Measurements from ENCODE around the gene LPCAT1. TPM values are rescaled to one million over a fixed set of nuclear protein-coding genes. Genes with fewer than 3 reads are reported as not detected.

LPCAT1 gene
- total RNA-seq, 2 donors from 2014 or later: 78.5 to 124 TPM

GRCh38 chr5:1416856-1417469 lies 106.8 kb downstream of the LPCAT1 start:
- H3K4me3 Mint-ChIP-seq: no peak overlapping the region
- H3K27ac ChIP-seq (ENCODE audit: low read depth, low read length): no peak overlapping the region
- H3K9me3 Mint-ChIP-seq: no peaks in the 10 kb centered on the region
- H3K4me3 ChIP-seq (ENCODE audit: low read length): no peak overlapping the region
- no peak for DNase-seq
- no peak overlapping the region for H3K27ac Mint-ChIP-seq
- H3K27me3 ChIP-seq (ENCODE audit: control insufficient read depth, insufficient read depth, low read length, poor library complexity, severe bottlenecking): no peaks in the 10 kb centered on the region
- no peaks in the 10 kb centered on the region for H3K9me3 ChIP-seq (ENCODE audit: control insufficient read depth, low read length)
- TF ChIP-seq, protein P1, sequence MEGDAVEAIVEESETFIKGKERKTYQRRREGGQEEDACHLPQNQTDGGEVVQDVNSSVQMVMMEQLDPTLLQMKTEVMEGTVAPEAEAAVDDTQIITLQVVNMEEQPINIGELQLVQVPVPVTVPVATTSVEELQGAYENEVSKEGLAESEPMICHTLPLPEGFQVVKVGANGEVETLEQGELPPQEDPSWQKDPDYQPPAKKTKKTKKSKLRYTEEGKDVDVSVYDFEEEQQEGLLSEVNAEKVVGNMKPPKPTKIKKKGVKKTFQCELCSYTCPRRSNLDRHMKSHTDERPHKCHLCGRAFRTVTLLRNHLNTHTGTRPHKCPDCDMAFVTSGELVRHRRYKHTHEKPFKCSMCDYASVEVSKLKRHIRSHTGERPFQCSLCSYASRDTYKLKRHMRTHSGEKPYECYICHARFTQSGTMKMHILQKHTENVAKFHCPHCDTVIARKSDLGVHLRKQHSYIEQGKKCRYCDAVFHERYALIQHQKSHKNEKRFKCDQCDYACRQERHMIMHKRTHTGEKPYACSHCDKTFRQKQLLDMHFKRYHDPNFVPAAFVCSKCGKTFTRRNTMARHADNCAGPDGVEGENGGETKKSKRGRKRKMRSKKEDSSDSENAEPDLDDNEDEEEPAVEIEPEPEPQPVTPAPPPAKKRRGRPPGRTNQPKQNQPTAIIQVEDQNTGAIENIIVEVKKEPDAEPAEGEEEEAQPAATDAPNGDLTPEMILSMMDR (conservative IDR thresholded peaks at IDR 0.05): no peak
- H3K4me1 ChIP-seq (ENCODE audit: control insufficient read depth, insufficient read depth, low read length): no peaks in the 10 kb centered on the region
- H3K36me3 Mint-ChIP-seq (ENCODE audit: low read depth): no peaks in the 10 kb centered on the region
- peaks cover 3% of the 10 kb centered on the region for H3K27me3 Mint-ChIP-seq (ENCODE audit: insufficient read depth)
- 87 to 90% methylated on average over 7 to 12 of the region's 12 CpGs for WGBS, 2 experiments (ENCODE audit: insufficient coverage in 1 of 2, insufficient read length in 1 of 2)
- no peaks in the 10 kb centered on the region for H3K4me1 Mint-ChIP-seq
- no peak overlapping the region for H3K9ac ChIP-seq (ENCODE audit: extremely low read depth, low read length, poor library complexity, severe bottlenecking)
- H3K36me3 ChIP-seq (ENCODE audit: control insufficient read depth, insufficient read depth, low read length): no peaks in the 10 kb centered on the region

DNA sequence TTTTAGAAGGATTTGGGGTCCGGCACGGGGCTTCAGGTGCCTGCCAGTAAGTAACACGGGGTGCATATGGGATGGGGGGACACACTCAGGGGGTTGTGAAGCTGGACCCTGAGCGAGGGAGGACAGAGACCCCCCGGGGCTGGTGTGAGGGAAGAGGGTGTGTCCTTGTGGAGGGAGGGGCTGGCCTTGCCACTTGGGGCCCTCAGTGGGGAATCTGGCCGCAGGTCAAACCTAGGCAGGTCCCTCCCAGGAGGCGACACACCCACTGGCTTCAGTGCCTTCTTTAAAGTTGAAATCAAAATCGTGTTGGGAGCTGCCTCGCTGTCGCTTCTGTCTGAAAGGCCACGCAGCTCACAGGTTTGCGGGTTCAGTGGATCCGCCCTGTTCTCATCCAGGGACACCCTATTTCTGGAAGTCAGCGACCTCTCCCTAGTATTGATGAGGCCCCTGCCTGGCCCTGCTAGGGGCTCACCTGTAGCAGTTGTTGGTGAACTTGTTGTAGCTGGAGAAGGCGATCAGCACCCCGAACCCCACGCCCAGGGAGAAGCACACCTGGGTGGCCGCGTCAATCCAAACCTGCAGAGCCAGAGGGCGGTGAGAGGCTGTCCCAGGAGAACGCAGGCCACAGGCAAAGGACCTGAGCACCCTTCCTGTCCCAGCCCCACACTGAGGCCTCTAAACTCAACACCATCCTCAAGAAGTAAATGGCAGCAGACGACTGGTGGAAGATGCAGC lies 108.0 kb downstream of the LPCAT1 start:
- Mint-ChIP-seq H3K27me3 (ENCODE audit: insufficient read depth) (peaks cover 1% of the 10 kb centered on the region), H3K36me3 (ENCODE audit: low read depth) (no peaks in the 10 kb centered on the region), H3K9me3 (no peaks in the 10 kb centered on the region), H3K4me1 (no peaks in the 10 kb centered on the region), H3K4me3 (no peak overlapping the region), H3K27ac (no peak overlapping the region)
- no peaks in the 10 kb centered on the region for H3K9me3 ChIP-seq (ENCODE audit: control insufficient read depth, low read length)
- WGBS, 2 experiments (ENCODE audit: insufficient coverage in 1 of 2, insufficient read length in 1 of 2): 86 to 90% methylated on average over 13 to 22 of the region's 22 CpGs
- TF ChIP-seq, protein P1 (conservative IDR thresholded peaks at IDR 0.05): no peak
- DNase-seq: no peak
- H3K9ac ChIP-seq (ENCODE audit: extremely low read depth, low read length, poor library complexity, severe bottlenecking): no peak overlapping the region
- no peaks in the 10 kb centered on the region for H3K27me3 ChIP-seq (ENCODE audit: control insufficient read depth, insufficient read depth, low read length, poor library complexity, severe bottlenecking)
- no peak overlapping the region for H3K4me3 ChIP-seq (ENCODE audit: low read length)
- H3K36me3 ChIP-seq (ENCODE audit: control insufficient read depth, insufficient read depth, low read length): no peaks in the 10 kb centered on the region
- H3K4me1 ChIP-seq (ENCODE audit: control insufficient read depth, insufficient read depth, low read length): no peaks in the 10 kb centered on the region
- H3K27ac ChIP-seq (ENCODE audit: low read depth, low read length): no peak overlapping the region

GRCh38 chr5:1415059-1415425 lies 108.7 kb downstream of the LPCAT1 start:
- no peaks in the 10 kb centered on the region for H3K9me3 Mint-ChIP-seq
- no peaks in the 10 kb centered on the region for H3K9me3 ChIP-seq (ENCODE audit: control insufficient read depth, low read length)
- 84 to 90% methylated on average over 7 to 13 of the region's 13 CpGs for WGBS, 2 experiments (ENCODE audit: insufficient coverage in 1 of 2, insufficient read length in 1 of 2)

More at GRCh38 chr5:1415059-1415425, 108.7 kb downstream of the LPCAT1 start:
- Mint-ChIP-seq H3K4me3 (no peak overlapping the region), H3K27ac (no peak overlapping the region), H3K36me3 (ENCODE audit: low read depth) (no peaks in the 10 kb centered on the region), H3K27me3 (ENCODE audit: insufficient read depth) (no peaks in the 10 kb centered on the region), H3K4me1 (no peaks in the 10 kb centered on the region)
- H3K4me3 ChIP-seq (ENCODE audit: low read length): no peak overlapping the region
- DNase-seq: no peak
- H3K4me1 ChIP-seq (ENCODE audit: control insufficient read depth, insufficient read depth, low read length): no peaks in the 10 kb centered on the region
- no peaks in the 10 kb centered on the region for H3K27me3 ChIP-seq (ENCODE audit: control insufficient read depth, insufficient read depth, low read length, poor library complexity, severe bottlenecking)
- no peak overlapping the region for H3K9ac ChIP-seq (ENCODE audit: extremely low read depth, low read length, poor library complexity, severe bottlenecking)
- H3K36me3 ChIP-seq (ENCODE audit: control insufficient read depth, insufficient read depth, low read length): no peaks in the 10 kb centered on the region
- no peak overlapping the region for H3K27ac ChIP-seq (ENCODE audit: low read depth, low read length)
- TF ChIP-seq, protein P1 (conservative IDR thresholded peaks at IDR 0.05): no peak

All from endodermal cell (in vitro differentiated cells).